Memory B cell (primary cell): ENCODE measurements around the gene VPS9D1.
"Not testable (repeated sequence)": the region's sequence is repeated elsewhere in the genome, so short reads cannot be mapped to it uniquely, and the experiment has no call there.

Source experiments
- ATAC-seq: fragments of 150-1000 bp; cut with Tn5 transposase; 2 replicates; pipeline ENCODE4 v1.10.0; 2021; ENCODE audit warnings: low read depth, mild to moderate bottlenecking, moderate library complexity
- DNase-seq, 2 donors: peaks; one replicate each; pipeline ENCODE4 v3.0.0; 2022; ENCODE audit warnings: low spot score in 2 of 2
- H3K27ac Mint-ChIP-seq: one replicate; pipeline ENCODE4 v1.8.0; 2022; ENCODE audit warnings: mild to moderate bottlenecking, moderate library complexity, mixed read lengths
- H3K27me3 Mint-ChIP-seq: one replicate; pipeline ENCODE4 v1.8.0; 2022; ENCODE audit warnings: mixed read lengths
- H3K36me3 Mint-ChIP-seq: one replicate; pipeline ENCODE4 v1.8.0; 2022; ENCODE audit warnings: mild to moderate bottlenecking, mixed read lengths
- H3K4me1 Mint-ChIP-seq: one replicate; pipeline ENCODE4 v1.8.0; 2022; ENCODE audit warnings: mixed read lengths
- H3K4me3 Mint-ChIP-seq: one replicate; pipeline ENCODE4 v1.8.0; 2022; ENCODE audit warnings: mild to moderate bottlenecking, moderate library complexity, mixed read lengths
- H3K9me3 Mint-ChIP-seq: one replicate; pipeline ENCODE4 v1.8.0; 2022; ENCODE audit warnings: mixed read lengths

VPS9D1 gene

DNA sequence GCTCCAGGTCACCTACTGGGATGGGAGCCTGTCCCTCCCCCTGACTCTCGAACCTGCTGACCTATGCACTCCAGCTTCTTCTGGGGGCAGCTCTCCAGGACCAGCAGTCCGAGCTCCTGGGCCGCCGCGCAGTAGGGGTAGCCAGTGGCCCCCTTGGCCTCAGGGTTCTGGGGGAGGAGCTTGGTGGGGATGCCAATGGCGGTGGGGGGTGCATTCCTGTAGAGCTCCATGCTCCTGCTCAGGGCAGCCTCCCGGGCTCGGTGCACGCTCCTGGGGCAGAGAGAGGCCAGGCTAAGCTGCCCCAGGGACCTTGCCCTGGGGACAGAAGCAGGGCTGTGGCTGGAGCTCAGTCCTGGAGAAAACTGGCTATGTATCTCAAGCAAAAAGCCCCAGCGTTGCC, 11.5 kb downstream of the VPS9D1 start:
- ATAC-seq = no peak
- no peak overlapping the region for H3K4me3 Mint-ChIP-seq

DNA sequence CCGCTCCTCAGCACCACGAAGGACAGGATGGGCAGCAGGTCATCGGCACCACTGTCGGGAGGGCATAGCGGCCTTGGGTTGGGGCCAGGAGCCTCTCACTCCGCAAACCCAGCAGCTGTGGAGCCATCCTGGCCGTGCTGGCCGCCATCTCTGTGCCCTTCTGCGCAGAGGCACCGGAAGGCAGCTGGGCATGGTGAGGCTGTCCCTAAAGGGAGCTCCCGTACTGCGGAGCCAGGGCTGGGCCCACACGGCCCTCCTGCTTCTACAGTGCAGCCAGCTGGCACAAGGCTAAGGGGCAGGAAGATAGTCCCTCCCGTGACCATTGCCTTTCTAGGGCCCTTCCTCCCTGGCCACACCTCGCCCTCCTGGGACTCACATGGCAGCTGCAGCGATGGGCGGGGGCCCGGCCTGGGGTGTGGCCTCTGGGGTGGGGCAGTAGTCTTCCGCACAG, 12.2 kb downstream of the VPS9D1 start:
- no peak for ATAC-seq
- no peaks in the 10 kb centered on the region for H3K9me3 Mint-ChIP-seq
- H3K27me3 Mint-ChIP-seq = no peaks in the 10 kb centered on the region
- no peak overlapping the region for H3K27ac Mint-ChIP-seq
- no peak overlapping the region for H3K4me3 Mint-ChIP-seq
- H3K36me3 Mint-ChIP-seq = no peaks in the 10 kb centered on the region
- peaks cover 4% of the 10 kb centered on the region for H3K4me1 Mint-ChIP-seq
- no peak for DNase-seq

More for the DNA sequence above, 11.5 kb downstream of the VPS9D1 start:
- DNase-seq = no peak
- peaks cover 4% of the 10 kb centered on the region for H3K4me1 Mint-ChIP-seq
- H3K27me3 Mint-ChIP-seq = no peaks in the 10 kb centered on the region
- no peak overlapping the region for H3K27ac Mint-ChIP-seq
- no peaks in the 10 kb centered on the region for H3K36me3 Mint-ChIP-seq
- no peaks in the 10 kb centered on the region for H3K9me3 Mint-ChIP-seq

DNA sequence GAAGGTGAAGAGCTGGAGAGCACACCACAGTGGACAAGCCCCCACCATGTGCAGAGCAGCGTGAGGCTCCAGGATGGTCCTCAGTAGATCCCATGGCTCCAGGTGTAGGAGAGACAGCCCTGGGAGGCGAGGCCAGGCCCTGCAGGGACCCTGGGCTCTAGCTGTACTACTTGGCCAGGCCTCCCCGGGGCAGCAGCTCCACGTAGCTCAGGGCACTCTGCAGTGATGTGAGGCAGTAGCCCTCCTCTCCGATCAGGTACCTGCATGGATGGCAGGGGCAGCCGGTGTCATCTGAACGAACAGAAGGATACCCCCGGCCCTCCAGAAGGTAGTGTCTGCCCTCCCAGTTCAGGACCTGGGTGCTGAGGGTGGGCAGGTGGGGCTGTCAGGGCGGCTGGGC, 13.0 kb downstream of the VPS9D1 start:
- DNase-seq = no peak
- H3K27me3 Mint-ChIP-seq = no peaks in the 10 kb centered on the region

DNA sequence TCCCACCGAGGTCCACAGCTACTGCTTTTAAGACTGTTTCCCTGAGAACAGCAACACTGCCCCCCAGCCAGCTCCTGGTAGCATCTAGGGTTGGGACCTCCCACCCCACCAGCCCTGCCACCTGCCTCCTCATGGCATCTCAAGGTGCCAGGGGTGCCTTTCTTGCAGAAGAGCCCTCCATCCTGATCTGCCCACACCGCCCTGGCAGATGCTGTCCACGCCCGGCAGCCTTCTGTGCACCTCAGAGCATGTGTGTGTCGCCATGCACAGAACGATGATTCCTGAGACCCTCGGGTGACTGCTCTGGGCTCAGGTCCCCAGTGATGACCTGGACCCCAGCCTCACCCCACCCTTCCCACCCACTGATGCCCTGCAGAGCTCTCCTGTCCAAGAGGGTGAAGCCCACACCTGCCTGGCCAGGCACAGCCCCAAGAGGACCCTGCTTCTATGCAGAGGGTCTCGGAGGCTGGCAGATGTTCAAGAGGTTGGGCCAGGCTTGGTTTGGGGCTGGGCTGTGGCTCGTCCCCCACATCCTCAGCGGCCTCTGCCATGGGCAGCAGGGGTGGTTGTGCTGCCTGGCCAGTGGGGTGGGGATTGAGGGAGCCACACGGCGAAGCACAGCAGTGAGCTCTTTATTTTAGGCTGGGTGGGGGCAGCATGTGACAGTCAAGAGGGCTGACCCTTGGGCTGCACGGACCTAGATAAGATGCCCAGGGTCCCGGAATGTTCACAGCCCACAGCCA, 14.0 kb downstream of the VPS9D1 start:
- Mint-ChIP-seq H3K4me3 (no peak overlapping the region), H3K9me3 (no peaks in the 10 kb centered on the region), H3K27ac (no peak overlapping the region)

More for the DNA sequence above, 13.0 kb downstream of the VPS9D1 start:
- H3K36me3 Mint-ChIP-seq = no peaks in the 10 kb centered on the region
- H3K27ac Mint-ChIP-seq = no peak overlapping the region
- no peak overlapping the region for H3K4me3 Mint-ChIP-seq
- no peak for ATAC-seq
- peaks cover 4% of the 10 kb centered on the region for H3K4me1 Mint-ChIP-seq
- H3K9me3 Mint-ChIP-seq = no peaks in the 10 kb centered on the region

DNA sequence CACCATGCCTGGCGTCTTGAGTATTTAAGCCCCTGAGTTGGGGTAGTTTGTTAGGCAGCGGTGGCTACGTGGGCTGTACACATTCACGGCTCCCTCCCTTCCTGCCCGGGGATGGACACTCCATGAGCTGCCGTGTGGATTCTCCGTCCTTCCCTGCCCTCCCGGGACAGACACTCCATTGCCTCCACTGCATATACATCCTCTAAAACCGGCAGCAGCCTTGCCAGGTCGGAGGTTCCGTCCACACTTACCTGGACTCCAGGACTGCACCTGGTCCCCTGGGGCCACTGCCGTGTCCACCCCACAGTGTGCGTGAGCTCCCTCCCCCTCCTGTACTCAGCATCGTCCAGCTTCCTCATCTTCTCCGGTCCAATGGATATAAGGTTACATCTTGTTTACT, 15.7 kb downstream of the VPS9D1 start:
- Mint-ChIP-seq H3K9me3 (no peaks in the 10 kb centered on the region), H3K4me3 (no peak overlapping the region), H3K4me1 (peaks cover 12% of the 10 kb centered on the region), H3K27me3 (no peaks in the 10 kb centered on the region), H3K27ac (no peak overlapping the region), H3K36me3 (no peaks in the 10 kb centered on the region)
- no peak for ATAC-seq
- DNase-seq = no peak

More for the DNA sequence above, 14.0 kb downstream of the VPS9D1 start:
- H3K36me3 Mint-ChIP-seq = no peaks in the 10 kb centered on the region
- ATAC-seq (no peak), DNase-seq (no peak)
- H3K27me3 Mint-ChIP-seq = no peaks in the 10 kb centered on the region
- H3K4me1 Mint-ChIP-seq = peaks cover 7% of the 10 kb centered on the region

DNA sequence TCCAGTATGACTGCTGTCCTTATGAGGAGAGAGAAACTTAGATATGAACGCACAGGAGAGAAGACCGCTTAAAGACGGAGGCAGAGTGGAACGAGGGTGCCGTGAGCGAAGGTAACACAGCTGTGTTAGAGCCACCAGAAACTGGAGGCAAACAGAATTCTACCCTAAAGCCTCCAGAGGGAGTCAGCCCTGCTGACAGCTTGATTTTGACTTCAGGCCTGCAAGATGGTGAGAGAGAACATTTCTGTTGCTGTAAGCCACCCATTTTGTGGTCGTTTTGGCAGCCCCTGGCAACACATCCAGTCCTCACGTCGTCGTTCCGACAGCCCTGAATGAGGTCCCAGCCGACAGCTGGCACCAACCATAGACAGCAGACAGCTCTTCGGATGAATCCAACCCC, 16.4 kb downstream of the VPS9D1 start:
- Mint-ChIP-seq H3K27ac (no peak overlapping the region), H3K4me3 (no peak overlapping the region), H3K36me3 (no peaks in the 10 kb centered on the region), H3K4me1 (peaks cover 13% of the 10 kb centered on the region), H3K9me3 (no peaks in the 10 kb centered on the region), H3K27me3 (no peaks in the 10 kb centered on the region)
- DNase-seq (no peak), ATAC-seq (no peak)

DNA sequence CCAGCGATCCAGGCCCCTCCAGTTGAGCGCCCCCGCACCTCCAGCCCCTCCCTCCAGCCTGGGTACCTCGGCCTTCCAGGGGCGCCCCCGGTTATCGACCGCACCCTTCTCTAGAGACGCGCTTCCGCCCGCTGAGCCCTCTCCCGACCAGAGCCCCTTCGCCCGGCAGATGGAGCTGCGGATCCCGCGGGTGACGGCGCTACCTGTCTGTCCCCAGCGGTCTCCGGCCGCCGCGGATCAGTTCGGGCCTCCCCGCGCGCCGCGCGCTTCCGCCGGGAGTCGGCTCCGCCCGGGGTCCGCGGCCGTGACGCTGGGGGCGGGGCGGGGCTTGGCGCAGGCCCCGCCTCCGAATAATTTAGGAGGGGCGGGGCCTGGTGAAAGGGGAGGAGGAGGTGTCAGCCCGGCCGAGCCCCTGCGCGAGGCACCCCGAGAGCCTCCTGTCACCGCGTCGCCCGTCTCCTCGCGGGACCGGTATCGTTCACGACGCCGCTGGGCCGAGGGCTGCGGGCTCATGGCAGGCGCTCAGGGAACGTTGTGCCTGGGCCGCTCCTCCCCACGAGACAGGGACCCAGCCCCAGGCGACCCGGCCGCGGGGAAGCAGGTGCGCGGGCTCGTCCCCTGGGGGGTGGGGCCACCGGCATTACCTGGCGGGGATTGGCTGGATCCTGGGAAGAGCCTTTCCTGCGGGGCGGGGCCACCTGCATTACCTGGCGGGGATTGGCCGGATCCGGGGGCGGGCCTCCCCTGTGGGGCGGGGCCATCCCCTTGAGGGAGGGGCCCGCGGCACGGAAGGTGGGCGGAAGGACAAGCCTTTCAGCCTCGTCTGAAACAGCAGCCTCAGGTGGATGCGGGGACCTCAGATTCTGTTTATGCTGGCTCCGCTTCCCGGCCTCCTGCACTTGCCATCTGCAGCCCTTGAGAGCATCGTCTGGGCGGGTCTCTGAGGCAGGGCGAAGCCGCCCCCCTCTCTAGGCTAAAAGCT, 19.0 kb downstream of the VPS9D1 start, which contains the start of gene SPATA2L:
TSS of gene SPATA2L (minus strand) at position 281 of the 982 bp plus-strand sequence. CDS start 473 bp downstream, outside the sequence.
- no peaks in the 10 kb centered on the region for H3K36me3 Mint-ChIP-seq
- peak within 1 kb of the TSS; percentile 87 for H3K4me3 Mint-ChIP-seq
- peak within 1 kb of the TSS; percentile 86 for H3K27ac Mint-ChIP-seq
- peaks cover 13% of the 10 kb centered on the region for H3K4me1 Mint-ChIP-seq
- ATAC-seq (peak; percentile 71), DNase-seq (peak; percentile 97)
- H3K9me3 Mint-ChIP-seq = no peaks in the 10 kb centered on the region
- no peaks in the 10 kb centered on the region for H3K27me3 Mint-ChIP-seq

DNA sequence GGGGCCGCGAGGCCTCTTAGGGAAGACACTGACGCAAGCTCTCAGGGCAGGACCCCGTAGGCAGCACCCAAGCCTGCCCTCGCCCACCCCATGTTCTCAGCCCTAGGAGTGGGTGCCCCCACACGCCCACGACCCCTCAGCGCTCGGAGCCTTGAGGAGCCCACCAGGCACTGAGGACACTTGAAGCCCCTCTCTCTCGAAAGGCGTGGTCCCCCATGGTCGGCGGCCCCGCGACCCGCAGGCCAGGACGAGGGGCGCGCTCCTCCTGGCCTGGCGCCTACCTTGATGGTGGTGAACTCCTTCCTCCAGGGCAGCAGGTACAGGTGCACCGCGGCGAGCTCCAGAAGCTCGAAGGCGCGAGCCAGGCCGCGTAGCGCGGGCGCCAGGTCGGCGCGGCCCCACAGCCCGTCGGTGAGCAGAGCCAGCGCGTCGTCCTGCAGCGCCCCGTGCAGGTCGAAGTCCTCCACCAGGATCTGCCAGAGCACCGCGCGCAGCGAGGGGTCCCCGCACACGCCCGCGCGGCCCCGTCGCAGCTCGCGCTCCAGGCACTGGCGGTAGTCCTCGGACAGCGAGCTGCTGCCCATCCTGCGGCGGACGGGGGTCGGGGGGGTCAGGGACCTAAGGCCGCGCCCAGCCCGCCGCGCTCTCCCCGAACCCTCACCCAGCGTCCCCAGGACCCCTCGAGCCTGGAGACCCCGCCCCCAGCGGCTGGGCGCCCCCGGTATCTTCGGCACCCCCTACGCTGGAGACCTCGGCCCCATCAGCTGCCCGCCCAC, 19.9 kb downstream of the VPS9D1 start:
- Mint-ChIP-seq H3K36me3 (no peaks in the 10 kb centered on the region), H3K27me3 (no peaks in the 10 kb centered on the region), H3K4me3 (peak overlapping the region; percentile 87), H3K27ac (peak overlapping the region; percentile 86), H3K4me1 (peaks cover 12% of the 10 kb centered on the region), H3K9me3 (no peaks in the 10 kb centered on the region)
- DNase-seq (peak; percentile 55 to 58), ATAC-seq (peak; percentile 30)

DNA sequence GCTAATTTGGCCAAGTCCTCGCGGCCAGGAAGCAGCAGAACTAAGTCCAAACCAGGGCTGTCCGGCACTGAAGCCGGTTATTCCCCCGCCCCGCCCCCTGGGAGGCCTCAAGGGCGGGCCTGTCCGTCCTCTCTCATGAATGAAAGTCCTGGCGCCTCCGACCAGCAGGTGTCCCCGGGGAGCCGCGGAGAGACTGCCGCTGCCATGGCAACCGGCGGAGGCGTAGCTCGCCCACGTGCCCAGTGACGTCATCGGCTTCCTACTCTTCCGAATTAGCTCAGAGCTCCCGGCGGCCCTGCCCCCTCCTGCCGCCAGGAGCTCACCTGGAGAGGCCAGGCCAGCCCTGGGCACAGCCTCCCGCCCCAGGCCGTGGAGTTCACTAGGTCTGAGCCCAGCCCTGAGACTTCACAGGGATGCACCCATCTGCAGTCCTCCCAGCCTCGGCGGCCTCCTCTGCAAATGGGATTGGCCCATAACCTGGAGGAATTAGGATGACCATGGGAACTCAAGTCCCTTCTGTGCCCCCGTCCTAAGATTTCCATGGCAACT, 20.5 kb downstream of the VPS9D1 start:
- Mint-ChIP-seq H3K4me1 (peaks cover 11% of the 10 kb centered on the region), H3K4me3 (peak overlapping the region; percentile 87), H3K27ac (peak overlapping the region; percentile 86), H3K36me3 (no peaks in the 10 kb centered on the region), H3K27me3 (no peaks in the 10 kb centered on the region), H3K9me3 (no peaks in the 10 kb centered on the region)
- ATAC-seq (peak; percentile 34), DNase-seq (peak; percentile 94 to 95)

DNA sequence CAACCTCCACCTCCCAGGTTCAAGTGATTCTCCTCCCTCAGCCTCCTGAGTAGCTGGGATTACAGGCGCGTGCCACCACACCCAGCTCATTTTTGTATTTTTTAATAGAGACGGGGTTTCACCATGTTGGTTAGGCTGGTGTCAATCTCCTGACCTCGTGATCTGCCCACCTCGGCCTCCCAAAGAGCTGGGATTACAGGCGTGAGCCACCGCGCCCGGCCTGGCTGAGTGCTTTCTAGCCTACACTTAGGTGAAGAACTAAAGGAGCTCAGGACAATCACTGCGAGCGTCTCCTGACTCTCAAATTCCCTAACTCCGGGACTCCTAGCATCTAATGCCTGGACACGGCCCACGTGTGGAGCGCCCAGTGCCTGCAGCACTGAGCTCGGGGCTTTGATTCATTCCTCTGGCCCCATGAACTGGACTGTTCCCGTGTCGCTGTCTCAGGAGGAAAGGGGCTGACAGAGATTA, 21.0 kb downstream of the VPS9D1 start:
- H3K36me3 Mint-ChIP-seq, H3K9me3 Mint-ChIP-seq, DNase-seq, ATAC-seq, H3K27me3 Mint-ChIP-seq: not testable (repeated sequence)
- Mint-ChIP-seq H3K27ac (peak overlapping the region; percentile 86), H3K4me1 (peaks cover 11% of the 10 kb centered on the region), H3K4me3 (peak overlapping the region; percentile 87)

DNA sequence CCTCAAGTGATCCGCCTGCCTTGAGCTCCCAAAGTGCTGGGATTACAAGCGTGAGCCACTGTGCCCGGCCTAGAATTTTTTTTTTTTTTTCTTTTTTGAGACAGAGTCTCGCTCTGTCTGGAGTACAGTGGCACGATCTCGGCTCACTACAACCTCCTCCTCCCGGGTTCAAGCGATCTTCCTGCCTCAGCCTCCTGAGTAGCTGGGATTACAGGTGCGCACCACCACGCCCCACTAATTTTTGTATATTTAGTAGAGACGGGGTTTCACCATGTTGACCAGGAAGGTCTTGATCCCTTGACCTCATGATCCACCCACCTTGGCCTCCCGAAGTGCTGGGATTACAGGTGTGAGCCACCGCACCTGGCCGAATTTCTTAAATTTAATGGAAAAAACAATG, 22.0 kb downstream of the VPS9D1 start:
- not testable (repeated sequence) for DNase-seq, H3K9me3 Mint-ChIP-seq, H3K4me3 Mint-ChIP-seq

DNA sequence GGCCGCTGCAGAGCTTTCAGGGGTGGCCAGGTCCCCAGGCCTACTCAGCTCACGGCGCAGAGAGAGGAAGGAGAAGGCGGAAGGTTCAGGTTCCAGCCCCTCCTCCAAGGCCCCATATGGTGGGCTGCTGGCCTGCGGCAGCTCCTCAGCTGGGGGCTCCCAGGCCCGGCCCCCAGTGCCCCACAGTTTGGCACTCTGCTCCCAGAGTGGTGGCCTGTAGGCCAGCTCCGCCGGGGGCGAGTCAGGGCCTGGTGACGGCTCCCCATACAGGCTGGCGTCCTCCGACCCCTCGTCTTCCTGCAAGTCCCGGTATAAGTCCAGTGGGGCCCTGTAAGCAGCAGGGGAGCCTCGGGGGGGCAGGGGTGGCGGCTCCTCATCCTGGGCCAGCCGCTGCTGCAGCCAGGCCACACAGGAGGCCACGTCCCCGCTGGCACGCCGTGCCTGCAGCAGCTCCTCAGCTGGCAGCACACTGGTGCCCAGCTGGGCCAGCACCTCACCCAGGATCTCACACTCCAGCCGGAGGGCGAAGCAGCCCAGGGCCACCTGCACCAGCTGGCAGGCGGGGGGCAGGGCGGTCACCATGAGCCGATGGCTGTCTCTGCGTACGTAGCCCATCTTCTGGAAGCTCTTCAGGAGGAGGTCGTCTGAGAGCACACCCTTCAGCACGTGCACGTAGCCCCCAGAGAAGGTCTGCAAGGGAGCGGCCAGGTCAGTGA, 22.9 kb downstream of the VPS9D1 start:
- no peak overlapping the region for H3K27ac Mint-ChIP-seq
- DNase-seq (no peak), ATAC-seq (no peak)
- H3K36me3 Mint-ChIP-seq = peaks cover 5% of the 10 kb centered on the region
- H3K9me3 Mint-ChIP-seq = no peaks in the 10 kb centered on the region
- no peaks in the 10 kb centered on the region for H3K27me3 Mint-ChIP-seq
- peaks cover 19% of the 10 kb centered on the region for H3K4me1 Mint-ChIP-seq
- no peak overlapping the region for H3K4me3 Mint-ChIP-seq

More for the DNA sequence above, 22.0 kb downstream of the VPS9D1 start:
- H3K27me3 Mint-ChIP-seq, H3K36me3 Mint-ChIP-seq, ATAC-seq: not testable (repeated sequence)
- Mint-ChIP-seq H3K4me1 (peaks cover 14% of the 10 kb centered on the region), H3K27ac (peak overlapping the region; percentile 59)
